CD4-positive, alpha-beta T cell treated with Interferon alpha-2 for 1 hour (primary cell): ENCODE data around the gene ADSS1.

Experiments
- DNase-seq, 2 donors: peaks; one replicate each; pipeline ENCODE4 v3.0.0-alpha.2; 2020 to 2022

ADSS1 gene

GRCh38 chr14:104700225-104700651, 23.8 kb upstream of the ADSS1 start:
- DNase-seq, result no peak

GRCh38 chr14:104700747-104701217, 23.2 kb upstream of the ADSS1 start:
- DNase-seq, result no peak

GRCh38 chr14:104701383-104702076, 22.5 kb upstream of the ADSS1 start:
- no peak for DNase-seq

- no peak for DNase-seq
These were observed 21.9 kb upstream of the ADSS1 start for GRCh38 chr14:104702106-104702505.

- DNase-seq, result no peak
These were observed 21.4 kb upstream of the ADSS1 start for GRCh38 chr14:104702673-104703072.

- DNase-seq, result no peak
These were observed 20.8 kb upstream of the ADSS1 start for GRCh38 chr14:104703269-104703668.

GRCh38 chr14:104704252-104704651, 19.8 kb upstream of the ADSS1 start:
- no peak for DNase-seq

- DNase-seq, result no peak
These were observed 18.5 kb upstream of the ADSS1 start for GRCh38 chr14:104705340-104706047.

- no peak for DNase-seq
These were observed 17.1 kb upstream of the ADSS1 start for GRCh38 chr14:104706733-104707607.

- DNase-seq, result no peak
These were observed 16.1 kb upstream of the ADSS1 start for GRCh38 chr14:104707608-104708595.

GRCh38 chr14:104708606-104709268, 15.3 kb upstream of the ADSS1 start:
- peak; percentile 69 to 77 for DNase-seq

GRCh38 chr14:104709387-104710039, 14.5 kb upstream of the ADSS1 start:
- DNase-seq, result no peak

- no peak for DNase-seq
These were observed 13.8 kb upstream of the ADSS1 start for GRCh38 chr14:104710071-104710735.

GRCh38 chr14:104712881-104713734, 10.9 kb upstream of the ADSS1 start:
- DNase-seq, result no peak

- no peak for DNase-seq
These were observed 10.0 kb upstream of the ADSS1 start for GRCh38 chr14:104714066-104714465.

GRCh38 chr14:104714681-104715080, 9.3 kb upstream of the ADSS1 start:
- no peak for DNase-seq

GRCh38 chr14:104715416-104715815, 8.6 kb upstream of the ADSS1 start:
- DNase-seq, result no peak

GRCh38 chr14:104715871-104716270, 8.2 kb upstream of the ADSS1 start:
- no peak for DNase-seq

GRCh38 chr14:104717137-104717536, 6.9 kb upstream of the ADSS1 start:
- DNase-seq, result no peak
